Epithelial cell of proximal tubule (primary cell): ENCODE results near the gene SEMA3G. TPM values are rescaled to one million over a fixed set of nuclear protein-coding genes. Genes with fewer than 3 reads are reported as not detected.

Experiments
- DNase-seq: peaks from one replicate; pipeline ENCODE4 v3.0.0-alpha.2; 2011; ENCODE audit warnings: low read depth
- H3K4me3 ChIP-seq: 2 replicates; pipeline ENCODE4 v1.5.1; 2011; ENCODE audit warnings: low read depth, mild to moderate bottlenecking, low read length
- total RNA-seq: library from RNA; depleted of rRNA; stranded (reverse); fragments of >200 nt; gene quantifications from 2 replicates; pipeline ENCODE4 v1.2.3, GENCODE V29; 2015
- TF ChIP-seq, protein P1 (sequence below): conservative IDR thresholded peaks from 2 replicates; pipeline ENCODE4 v1.5.1; 2012; ENCODE audit warnings: low read depth, mild to moderate bottlenecking, low read length

Gene SEMA3G
- total RNA-seq, 1 donor from 2014 or later: 5.1 TPM

DNA sequence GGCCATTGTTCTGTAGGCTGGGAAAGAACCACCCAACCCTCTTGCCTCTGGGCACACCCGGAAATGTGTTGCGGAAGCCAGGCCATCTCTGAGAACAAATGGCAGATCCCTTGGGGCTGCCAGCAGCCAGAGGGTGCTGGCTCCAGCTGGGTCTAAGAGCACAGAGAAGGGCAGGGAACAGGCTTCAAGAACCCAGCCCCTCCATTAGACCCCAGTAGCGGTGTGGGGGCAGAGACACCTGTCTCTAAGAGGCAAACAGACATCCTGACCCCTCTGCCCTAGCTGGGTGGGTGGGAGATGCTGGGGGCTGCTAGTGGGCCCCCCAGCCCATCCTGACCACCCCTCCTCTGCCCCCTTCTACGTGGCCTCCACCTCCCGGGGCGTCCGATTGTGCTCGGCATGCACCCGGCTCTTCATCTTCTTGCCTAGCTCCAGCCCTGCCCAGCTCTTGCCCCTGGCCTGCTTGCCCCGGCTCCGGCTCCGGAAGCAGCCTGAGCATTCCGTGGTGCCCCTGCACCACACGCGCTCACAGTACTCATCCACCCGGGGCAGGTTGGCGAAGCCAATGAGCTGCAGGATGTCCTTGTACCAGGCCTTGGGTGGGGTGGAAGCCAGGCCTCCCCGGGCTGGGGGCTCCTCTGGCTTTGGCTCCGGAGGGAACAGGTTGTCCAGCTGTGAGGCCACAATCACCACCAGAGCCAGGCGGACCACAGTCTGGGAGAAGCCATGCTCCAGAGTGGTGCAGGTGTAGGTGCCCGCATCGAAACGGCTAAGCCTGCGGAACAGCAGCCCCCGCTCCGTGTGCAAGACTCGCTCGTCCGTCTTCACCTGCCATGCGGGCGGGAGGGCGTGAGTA, 9.4 kb downstream of the SEMA3G start:
- no peak overlapping the region for H3K4me3 ChIP-seq
- DNase-seq: no peak
- TF ChIP-seq, protein P1, sequence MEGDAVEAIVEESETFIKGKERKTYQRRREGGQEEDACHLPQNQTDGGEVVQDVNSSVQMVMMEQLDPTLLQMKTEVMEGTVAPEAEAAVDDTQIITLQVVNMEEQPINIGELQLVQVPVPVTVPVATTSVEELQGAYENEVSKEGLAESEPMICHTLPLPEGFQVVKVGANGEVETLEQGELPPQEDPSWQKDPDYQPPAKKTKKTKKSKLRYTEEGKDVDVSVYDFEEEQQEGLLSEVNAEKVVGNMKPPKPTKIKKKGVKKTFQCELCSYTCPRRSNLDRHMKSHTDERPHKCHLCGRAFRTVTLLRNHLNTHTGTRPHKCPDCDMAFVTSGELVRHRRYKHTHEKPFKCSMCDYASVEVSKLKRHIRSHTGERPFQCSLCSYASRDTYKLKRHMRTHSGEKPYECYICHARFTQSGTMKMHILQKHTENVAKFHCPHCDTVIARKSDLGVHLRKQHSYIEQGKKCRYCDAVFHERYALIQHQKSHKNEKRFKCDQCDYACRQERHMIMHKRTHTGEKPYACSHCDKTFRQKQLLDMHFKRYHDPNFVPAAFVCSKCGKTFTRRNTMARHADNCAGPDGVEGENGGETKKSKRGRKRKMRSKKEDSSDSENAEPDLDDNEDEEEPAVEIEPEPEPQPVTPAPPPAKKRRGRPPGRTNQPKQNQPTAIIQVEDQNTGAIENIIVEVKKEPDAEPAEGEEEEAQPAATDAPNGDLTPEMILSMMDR: no peak

DNA sequence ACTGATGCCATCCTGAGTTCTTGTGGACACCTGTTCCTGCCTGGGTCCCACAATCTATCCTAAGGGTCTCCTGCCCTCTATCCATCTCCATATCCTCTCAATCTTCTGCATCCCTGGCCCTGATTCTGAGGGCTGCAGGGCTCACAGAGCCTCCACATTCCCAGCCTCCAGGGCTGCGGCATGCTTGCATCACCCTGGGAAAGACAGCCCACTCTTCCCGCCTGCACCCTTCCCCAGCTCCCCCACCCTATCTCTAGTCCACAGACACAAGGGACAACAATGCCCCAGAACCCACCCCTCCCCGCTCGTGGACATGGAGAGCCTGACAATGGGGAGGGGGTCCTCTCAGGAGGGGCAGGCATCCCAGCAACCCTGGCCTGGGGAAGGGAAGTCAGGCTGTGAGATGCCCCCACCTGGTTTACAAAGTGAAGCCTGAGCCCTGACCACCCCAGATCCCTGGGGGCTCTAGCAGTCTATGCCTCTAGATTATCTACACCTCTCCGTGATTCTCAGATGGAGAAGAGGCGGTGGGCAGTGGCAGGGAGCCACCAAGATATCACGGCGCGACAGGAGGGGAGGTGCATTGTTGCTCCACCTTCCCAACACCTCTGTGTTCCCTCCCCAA, 10.3 kb downstream of the SEMA3G start:
- DNase-seq: no peak
- no peak overlapping the region for H3K4me3 ChIP-seq
- TF ChIP-seq, protein P1: no peak

DNA sequence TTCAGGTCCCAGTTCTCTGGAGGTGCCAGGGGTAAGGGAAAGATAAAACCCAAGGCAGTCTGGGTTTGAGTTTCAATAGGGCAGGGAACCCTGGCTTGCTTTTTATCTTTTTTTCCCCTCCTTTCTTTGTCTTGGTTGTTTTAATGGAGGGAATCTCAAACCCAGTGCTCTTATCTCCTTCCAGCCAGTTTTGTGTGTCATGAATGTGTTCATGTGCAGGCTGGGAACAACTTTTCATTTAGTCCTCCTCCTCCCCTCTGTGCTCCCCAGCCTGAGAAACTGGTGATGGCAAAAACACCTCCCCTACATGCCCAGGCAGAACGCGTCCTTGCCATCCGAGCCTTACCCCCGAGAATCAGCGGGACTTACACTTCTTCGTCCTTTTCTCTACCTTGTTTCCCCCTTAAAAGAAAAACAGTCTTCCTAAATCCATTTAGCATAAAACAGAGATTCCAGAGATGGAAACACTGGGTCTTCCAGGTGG, 10.9 kb downstream of the SEMA3G start:
- TF ChIP-seq, protein P1: no peak
- no peak for DNase-seq
- H3K4me3 ChIP-seq: no peak overlapping the region

DNA sequence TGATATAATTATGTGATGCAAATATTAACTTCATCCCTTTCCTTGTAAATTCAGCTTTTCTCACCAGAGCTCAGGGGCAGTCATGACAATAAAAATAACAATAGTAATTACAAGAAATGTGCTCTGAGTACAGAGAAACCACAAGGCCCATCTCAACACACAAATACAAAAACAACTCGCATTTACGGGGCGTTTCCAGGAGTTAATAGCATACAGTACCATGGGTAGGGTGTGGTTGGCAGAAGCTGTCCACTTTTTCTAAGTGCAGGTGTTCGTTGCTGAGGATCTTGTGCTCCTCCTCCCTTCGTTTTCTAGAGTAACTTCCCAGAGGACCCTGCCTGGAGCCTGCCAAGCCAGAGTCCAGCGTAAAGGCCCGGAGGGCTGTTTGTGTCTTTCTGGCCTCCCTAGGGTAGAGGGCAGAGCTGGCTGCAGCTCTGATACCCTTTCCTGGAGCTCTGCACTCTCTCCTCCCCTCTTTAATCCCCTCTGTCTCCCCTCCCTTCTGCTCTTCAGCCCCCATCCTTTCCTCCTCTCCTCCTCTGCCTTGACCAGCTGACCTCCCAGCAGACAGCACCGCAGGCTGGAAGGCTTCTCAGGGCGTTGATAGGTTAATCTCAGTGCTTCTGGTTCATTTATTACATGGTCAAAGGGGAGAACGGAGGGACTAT, 11.4 kb downstream of the SEMA3G start:
- H3K4me3 ChIP-seq: no peak overlapping the region
- TF ChIP-seq, protein P1: no peak
- DNase-seq: no peak

DNA sequence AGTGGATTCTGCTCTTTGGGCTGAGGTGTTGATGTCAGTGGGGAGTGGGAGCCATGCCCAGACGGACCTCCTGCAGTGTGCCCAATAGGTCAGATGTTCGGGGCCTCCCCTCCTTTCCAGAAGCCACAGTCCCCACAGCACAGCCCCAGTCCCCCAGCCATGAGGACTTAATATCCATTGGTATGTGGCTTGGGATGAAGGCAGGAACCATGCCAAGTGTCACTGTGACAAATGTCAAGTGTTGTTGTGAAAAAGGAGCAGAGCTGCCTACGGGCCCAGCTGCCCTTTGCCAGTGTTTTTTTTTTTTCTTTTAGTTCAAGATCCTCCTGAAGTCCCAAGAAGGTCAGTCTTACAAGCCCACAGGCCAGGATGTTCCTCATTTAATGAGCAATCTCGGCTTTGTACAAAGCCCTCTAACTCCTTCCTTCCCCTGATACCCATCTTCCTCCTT, 12.2 kb downstream of the SEMA3G start:
- no peak overlapping the region for H3K4me3 ChIP-seq
- TF ChIP-seq, protein P1: no peak
- DNase-seq: no peak

DNA sequence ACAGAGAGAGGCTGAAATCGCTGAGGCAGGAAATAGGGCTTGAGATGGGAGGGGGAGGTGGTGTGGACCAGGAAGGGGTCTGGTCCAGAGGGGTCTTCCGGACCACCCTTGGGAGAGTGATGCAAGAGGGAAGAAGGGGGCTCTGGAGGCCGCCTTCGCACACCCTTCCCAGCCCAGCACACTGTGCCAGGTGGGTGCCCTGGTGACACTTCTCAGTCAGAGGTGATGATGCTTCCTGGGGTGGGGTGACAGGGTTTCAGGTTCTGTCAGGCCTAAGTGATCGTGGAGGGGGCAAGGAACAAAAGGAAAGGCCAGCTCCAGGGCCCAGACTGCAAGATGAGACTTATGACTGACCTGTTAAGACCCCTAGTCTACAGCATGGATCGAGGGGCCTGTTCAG, 12.7 kb downstream of the SEMA3G start:
- TF ChIP-seq, protein P1: no peak
- no peak overlapping the region for H3K4me3 ChIP-seq
- DNase-seq: no peak
